C4-2B (cell line): ENCODE results near the gene ATG2B.

Experiments used
- CTCF ChIP-seq: fragments of 450-650 bp; conservative IDR thresholded peaks from 2 replicates; pipeline ENCODE4 v1.5.1; 2017; ENCODE audit warnings: mild to moderate bottlenecking
- ZFX ChIP-seq: fragments of 450-650 bp; IDR thresholded peaks from 2 replicates; pipeline ENCODE4 v1.6.1; 2017

DNA sequence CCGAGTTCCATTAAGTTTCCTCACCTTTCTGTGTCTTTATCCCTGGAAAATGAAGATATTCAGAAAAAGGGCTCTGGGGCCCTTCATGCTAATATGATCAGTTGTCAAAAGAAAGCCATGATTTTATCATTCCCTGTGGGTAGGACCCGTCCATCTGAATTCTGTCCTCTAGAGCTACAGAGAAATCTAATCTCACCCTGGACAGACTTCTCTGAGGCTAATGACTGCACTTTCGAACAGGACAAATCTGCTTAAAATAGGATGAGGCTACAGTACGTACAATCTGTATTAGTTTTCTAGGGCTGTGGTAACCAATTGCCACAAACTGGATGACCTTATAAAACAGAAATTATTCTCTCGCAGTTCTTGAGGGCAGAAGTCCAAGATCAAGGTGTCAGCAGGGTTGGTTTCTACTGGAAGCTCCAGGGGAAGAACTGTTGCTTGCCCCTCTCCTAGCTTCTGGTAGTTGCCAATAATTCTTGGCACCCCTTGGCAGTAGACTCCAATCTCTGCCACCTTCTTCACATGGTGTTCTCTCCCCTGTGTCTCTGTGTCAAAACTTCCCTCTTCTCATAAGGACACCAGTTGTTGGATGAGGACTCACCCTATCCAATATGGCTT is 30.0 kb upstream of the ATG2B start:
- TF ChIP-seq CTCF (no peak), ZFX (no peak)
